RWPE1 (cell line): ENCODE results near the gene SHC1.
A peak's percentile ranks its signal among the peaks of the same experiment; 100 is the strongest.

ENCODE experiments used
- CTCF ChIA-PET: fragments of 350-600 bp; sonication (Branson Sonifier 250); formaldehyde crosslinking; extraction: SDS; loops from one replicate; lab custom pipeline; 2021; lab: Yijun Ruan, JAX
- POLR2A ChIA-PET: fragments of 400-600 bp; formaldehyde crosslinking; extraction: SDS; loops from one replicate; lab custom pipeline; 2020; ENCODE audit warnings: antibody characterized with exemption; ENCODE audit not compliant: low non-redundant PET; lab: Yijun Ruan, JAX
- DNase-seq: peaks from one replicate; pipeline ENCODE4 v3.0.0; 2012; ENCODE audit warnings: low spot score
- H3K27ac ChIP-seq: fragments of 450-650 bp; 2 replicates; pipeline ENCODE4 v1.5.1; 2017
- CTCF ChIP-seq: fragments of 450-650 bp; conservative IDR thresholded peaks from 2 replicates; pipeline ENCODE4 v1.5.1; 2017; ENCODE audit warnings: low read depth, mild to moderate bottlenecking

Gene SHC1

GRCh38 chr1:154970631-154971340, at the start of gene SHC1:
SHC1 (minus strand) TSS chr1:154970747; CDS start chr1:154970526, 221 bp downstream.
- no peak for TF ChIP-seq CTCF
- H3K27ac ChIP-seq, result peak within 1 kb of the TSS; percentile 100
- peak; percentile 96 for DNase-seq
- ChIA-PET POLR2A (interaction anchor here (0.5 to 3.9 kb wide), 8 partner anchors 9 to 635 kb away, joined by 3 to 24 read pairs (median 4); partner anchors contain the start of genes FLAD1, PBXIP1 and PYGO2), CTCF (interaction anchor here (0.5 to 1.5 kb wide), 5 partner anchors 16 to 121 kb away, joined by 3 to 6 read pairs (median 4); no protein-coding TSS in a partner anchor)

- POLR2A ChIA-PET, result no interaction called here
- peak overlapping the region; percentile 100 for H3K27ac ChIP-seq
- DNase-seq, result no peak
- TF ChIP-seq CTCF, result no peak
- CTCF ChIA-PET, result interaction anchor here (0.6 to 1.7 kb wide), 2 partner anchors 18 to 39 kb away, joined by 3 to 4 read pairs; no protein-coding TSS in a partner anchor
Observed at GRCh38 chr1:155019377-155020245, 49.1 kb upstream of the SHC1 start.

GRCh38 chr1:155018617-155019348, 48.2 kb upstream of the SHC1 start:
- ChIA-PET POLR2A (no interaction called here), CTCF (interaction anchor here (0.6 to 1.7 kb wide), 4 partner anchors 19 to 49 kb away, joined by 3 to 11 read pairs (median 4); partner anchors contain the start of gene CKS1B)
- TF ChIP-seq CTCF, result no peak
- peak overlapping the region; percentile 100 for H3K27ac ChIP-seq
- no peak for DNase-seq

GRCh38 chr1:155017946-155018316, 47.4 kb upstream of the SHC1 start:
- ChIA-PET CTCF (interaction anchor here (0.5 to 2.7 kb wide), 29 partner anchors 10 to 844 kb away, joined by 3 to 26 read pairs (median 4); partner anchors contain the start of genes ADAM15, CKS1B, DCST1 and DCST2), POLR2A (no interaction called here)
- H3K27ac ChIP-seq, result peak overlapping the region; percentile 100
- no peak for DNase-seq
- TF ChIP-seq CTCF, result no peak

- POLR2A ChIA-PET, result no interaction called here
- TF ChIP-seq CTCF, result peak; percentile 99
- CTCF ChIA-PET, result interaction anchor here (0.5 to 2.7 kb wide), 31 partner anchors 9 to 845 kb away, joined by 3 to 26 read pairs (median 4); partner anchors contain the start of genes ADAM15, CKS1B, DCST1 and DCST2
- peak overlapping the region; percentile 100 for H3K27ac ChIP-seq
- DNase-seq, result peak; percentile 93
Observed at GRCh38 chr1:155017041-155017945, 46.7 kb upstream of the SHC1 start.
